B cell (primary cell): ENCODE results near the gene HSPD1. TPM values are rescaled to one million over a fixed set of nuclear protein-coding genes. Genes with fewer than 3 reads are reported as not detected.

Experiments
- ATAC-seq: fragments of 200-7000 bp; cut with Tn5 transposase; one replicate; pipeline ENCODE4 v1.10.0; 2021; ENCODE audit warnings: low read depth, mild to moderate bottlenecking, moderate number of reproducible peaks, moderate library complexity
- CTCF ChIA-PET: fragments of 350-600 bp; sonication (Branson Sonifier 250); formaldehyde crosslinking; loops from one replicate; lab custom pipeline; 2021; ENCODE audit warnings: antibody characterized with exemption, inconsistent platforms; lab: Charles Lee
- POLR2A ChIA-PET: fragments of 350-600 bp; sonication (Branson Sonifier 250); formaldehyde crosslinking; loops from one replicate; lab custom pipeline; 2021; ENCODE audit warnings: antibody characterized with exemption; lab: Charles Lee
- DNase-seq: peaks from one replicate; pipeline ENCODE4 v3.0.0; 2013
- H2AFZ ChIP-seq: 2 replicates; pipeline ENCODE4 v1.6.1; 2012; ENCODE audit warnings: mild to moderate bottlenecking, low read depth, low read length; ENCODE audit not compliant: insufficient read depth, poor library complexity, severe bottlenecking
- H3K27ac ChIP-seq, 2 donors: 1 replicate in 1 of 2; 2 replicates in 1 of 2; pipeline ENCODE4 v1.5.1; 2012 to 2013; ENCODE audit warnings: low read length in 2 of 2, mild to moderate bottlenecking in 2 of 2, moderate library complexity in 1 of 2
- H3K27me3 ChIP-seq, 4 experiments: fragments of 200-600 bp in 1 of 4; sonication (generic) in 1 of 4; replicated peaks in 1 of 4; 1 replicate in 2 of 4; 2 replicates in 2 of 4; pipeline versions ENCODE4 v1.6.1 to v1.7.0; 2013 to 2016; ENCODE audit warnings: low read length in 3 of 4, mild to moderate bottlenecking in 2 of 4, mixed read lengths in 1 of 4, moderate library complexity in 1 of 4; ENCODE audit not compliant: insufficient read depth in 4 of 4, control insufficient read depth in 3 of 4; ENCODE audit errors: control extremely low read depth in 1 of 4
- H3K36me3 ChIP-seq, 2 experiments: replicated peaks in 1 of 2; 1 replicate in 1 of 2; 2 replicates in 1 of 2; pipeline versions ENCODE4 v1.6.1 to v1.7.1; 2013; ENCODE audit warnings: low read length in 1 of 2; ENCODE audit not compliant: insufficient read depth in 2 of 2, control insufficient read depth in 1 of 2; ENCODE audit errors: control extremely low read depth in 1 of 2, extremely low read depth in 1 of 2
- H3K4me1 ChIP-seq, 2 donors: fragments of 200-600 bp in 1 of 2; sonication (generic) in 1 of 2; 1 replicate in 1 of 2; 2 replicates in 1 of 2; pipeline versions ENCODE4 v1.5.1 to v1.6.1; 2013 to 2017; ENCODE audit warnings: low read length in 2 of 2; ENCODE audit not compliant: control insufficient read depth in 2 of 2, insufficient read depth in 2 of 2
- H3K4me2 ChIP-seq: replicated peaks from 2 replicates; pipeline ENCODE3; 2012; ENCODE audit warnings: mild to moderate bottlenecking, low read depth, low read length; ENCODE audit not compliant: poor library complexity, severe bottlenecking
- H3K4me3 ChIP-seq, 5 experiments: fragments of 200-600 bp in 1 of 5; sonication (generic) in 1 of 5; 1 replicate in 3 of 5; 2 replicates in 2 of 5; pipeline versions ENCODE4 v1.5.1 to v1.7.0; 2011 to 2016; ENCODE audit warnings: low read length in 4 of 5, mild to moderate bottlenecking in 4 of 5, low read depth in 2 of 5, control low read depth in 1 of 5, moderate library complexity in 1 of 5; ENCODE audit not compliant: insufficient read depth in 1 of 5; ENCODE audit errors: control extremely low read depth in 1 of 5, extremely low read depth in 1 of 5
- H3K79me2 ChIP-seq: fragments of 200-600 bp; sonication (generic); one replicate; pipeline ENCODE4 v1.6.0; 2016; ENCODE audit warnings: low read length; ENCODE audit not compliant: control insufficient read depth, insufficient read depth
- H3K9ac ChIP-seq: fragments of 200-600 bp; sonication (generic); 2 replicates; pipeline ENCODE4 v1.6.1; 2017; ENCODE audit warnings: mild to moderate bottlenecking, low read length, moderate library complexity
- H3K9me3 ChIP-seq, 3 donors: one replicate each; pipeline versions ENCODE4 v1.6.1 to v1.7.1; 2013; ENCODE audit warnings: low read length in 2 of 3; ENCODE audit not compliant: control insufficient read depth in 2 of 3, insufficient read depth in 1 of 3; ENCODE audit errors: control extremely low read depth in 1 of 3
- H4K20me1 ChIP-seq: 2 replicates; pipeline ENCODE4 v1.6.0; 2012; ENCODE audit warnings: mild to moderate bottlenecking, low read length; ENCODE audit not compliant: insufficient read depth, control insufficient read depth, poor library complexity, severe bottlenecking
- H3K27ac Mint-ChIP-seq: one replicate; pipeline ENCODE4 v1.8.0; 2021; ENCODE audit warnings: mixed read lengths
- H3K27me3 Mint-ChIP-seq: one replicate; pipeline ENCODE4 v1.8.0; 2021; ENCODE audit warnings: mixed read lengths
- H3K4me1 Mint-ChIP-seq: one replicate; pipeline ENCODE4 v1.8.0; 2021; ENCODE audit warnings: mixed read lengths
- H3K4me3 Mint-ChIP-seq: one replicate; pipeline ENCODE4 v1.8.0; 2021; ENCODE audit warnings: mixed read lengths
- H3K9me3 Mint-ChIP-seq: one replicate; pipeline ENCODE4 v1.8.0; 2022; ENCODE audit warnings: mixed read lengths; ENCODE audit not compliant: insufficient read depth
- CTCF ChIP-seq: fragments of 200-600 bp; IDR thresholded peaks from one replicate; pipeline ENCODE4 v1.8.0; 2022; ENCODE audit warnings: antibody characterized with exemption, mild to moderate bottlenecking
- EZH2 ChIP-seq: IDR thresholded peaks from 2 replicates; pipeline ENCODE4 v1.6.1; 2012; ENCODE audit warnings: borderline replicate concordance, low read depth, mild to moderate bottlenecking, moderate library complexity, low read length; ENCODE audit not compliant: insufficient read depth, poor library complexity, severe bottlenecking
- WGBS: methylation state at CpG from one replicate; pipeline ENCODE4 v1.1.5; 2013; ENCODE audit warnings: missing lambda C conversion rate; ENCODE audit not compliant: insufficient coverage; 5-methylcytosine and 5-hydroxymethylcytosine counted together
- intact Hi-C: fragments of 100-400 bp; cut with micrococcal nuclease; formaldehyde crosslinking; loops from one replicate; pipeline ENCODE4 v1.10.0; 2022
- polyA plus RNA-seq: library from polyadenylated mRNA; depleted of rRNA; stranded (reverse); fragments of >200 nt; gene quantifications from 2 replicates; pipeline ENCODE4 v1.2.3, GENCODE V29; 2012
- total RNA-seq, 2 donors: library from RNA; stranded (reverse); fragments of 120-200 nt in 1 of 2; gene quantifications; 1 replicate in 1 of 2; 2 replicates in 1 of 2; pipeline versions ENCODE4 v1.2.3 to v1.2.4, GENCODE V29; 2013 to 2022

Gene HSPD1
- total and polyA plus RNA-seq, 2 donors (not counting 1 experiment from before 2014, with no cell fraction given), result 46.6 to 112 TPM

GRCh38 chr2:197516393-197516761 lies 16.7 kb upstream of the HSPD1 start:
- Histone ChIP-seq H3K27ac (peak overlapping the region; percentile 92 to 96), H2AFZ (peak overlapping the region; percentile 89), H3K4me1 (peaks cover 10 to 17% of the 10 kb centered on the region in 2 donors), H3K79me2 (peaks cover 97% of the 10 kb centered on the region), H3K27me3 (no peaks in the 10 kb centered on the region), H3K36me3 (peaks cover 2% of the 10 kb centered on the region in 2 experiments), H3K4me2 (peak overlapping the region; percentile 80), H4K20me1 (no peaks in the 10 kb centered on the region), H3K9me3 (peaks cover 0 to 9% (median 0%) of the 10 kb centered on the region in 3 donors), H3K9ac (peak overlapping the region; percentile 90), H3K4me3 (peak overlapping the region; percentile 74 to 90 (median 84))
- ChIA-PET CTCF (interaction anchor here (0.9 to 1.4 kb wide), 3 partner anchors 14 to 263 kb away, joined by 4 to 5 read pairs (median 4); partner anchors contain the start of gene SF3B1), POLR2A (interaction anchor here (0.6 to 3.3 kb wide), 5 partner anchors 12 to 81 kb away, joined by 3 to 62 read pairs (median 5); partner anchors contain the start of genes COQ10B, HSPD1, HSPE1 and SF3B1)
- Mint-ChIP-seq H3K27me3 (no peaks in the 10 kb centered on the region), H3K9me3 (peaks cover 4% of the 10 kb centered on the region), H3K4me1 (peaks cover 44% of the 10 kb centered on the region), H3K4me3 (peak overlapping the region; percentile 97), H3K27ac (peak overlapping the region; percentile 91)
- ATAC-seq, result no peak
- TF ChIP-seq CTCF (no peak), EZH2 (no peak)
- intact Hi-C loops, result loop anchor here (1.0 to 10.0 kb wide), 3 partner anchors 63 to 1342 kb away; partner anchors contain the start of genes COQ10B and STK17B
- WGBS, result 0% methylated on average over 17 of the region's 17 CpGs
- no peak for DNase-seq

- Mint-ChIP-seq H3K27ac (peak within 1 kb of the TSS; percentile 91), H3K4me1 (peaks cover 41% of the 10 kb centered on the region), H3K27me3 (no peaks in the 10 kb centered on the region), H3K9me3 (peaks cover 2% of the 10 kb centered on the region), H3K4me3 (peak within 1 kb of the TSS; percentile 97)
- H3K4me3 ChIP-seq, result peak within 1 kb of the TSS; percentile 79 to 90 (median 85)
- CTCF ChIA-PET, result interaction anchor here (0.9 to 1.4 kb wide), 3 partner anchors 14 to 263 kb away, joined by 4 to 5 read pairs (median 4); partner anchors contain the start of gene SF3B1
- peaks cover 10 to 17% of the 10 kb centered on the region in 2 donors for H3K4me1 ChIP-seq
- H3K9me3 ChIP-seq, result peaks cover 0 to 6% (median 0%) of the 10 kb centered on the region in 3 donors
- H3K27ac ChIP-seq, result peak within 1 kb of the TSS; percentile 92 to 96
- POLR2A ChIA-PET, result interaction anchor here (1.1 to 3.3 kb wide), 4 partner anchors 15 to 81 kb away, joined by 3 to 62 read pairs (median 7); partner anchors contain the start of genes COQ10B, HSPD1, HSPE1 and SF3B1
- intact Hi-C loops, result loop anchor here (1.0 to 10.0 kb wide), 5 partner anchors 16 to 1341 kb away; partner anchors contain the start of genes COQ10B, HSPE1, SF3B1 and STK17B
- TF ChIP-seq CTCF, result no peak
- TF ChIP-seq EZH2, result no peak
- WGBS, result under 1% methylated on average over 66 of the region's 66 CpGs
- H3K9ac ChIP-seq, result peak within 1 kb of the TSS; percentile 90
- H3K79me2 ChIP-seq, result peaks cover 98% of the 10 kb centered on the region
- H3K27me3 ChIP-seq, result no peaks in the 10 kb centered on the region
- peak within 1 kb of the TSS; percentile 80 for H3K4me2 ChIP-seq
- peaks cover 0 to 2% of the 10 kb centered on the region in 2 experiments for H3K36me3 ChIP-seq
- DNase-seq (peak; percentile 98), ATAC-seq (peak; percentile 95)
- no peaks in the 10 kb centered on the region for H4K20me1 ChIP-seq
- peak within 1 kb of the TSS; percentile 89 for H2AFZ ChIP-seq
These were observed 16.2 kb upstream of the HSPD1 start, which contains the start of gene MOB4 for GRCh38 chr2:197515739-197516392. Gene MOB4 (plus strand): TSS chr2:197516066. CDS start chr2:197516087, 21 bp downstream.
